CD4-positive, alpha-beta T cell (primary cell): Measurements from ENCODE around the gene PAPSS1. TPM values are rescaled to one million over a fixed set of nuclear protein-coding genes. Genes with fewer than 3 reads are reported as not detected.

ENCODE experiments used
- ATAC-seq: fragments of 200-7000 bp; cut with Tn5 transposase; one replicate; pipeline ENCODE4 v1.10.0; 2022; ENCODE audit warnings: mild to moderate bottlenecking; ENCODE audit not compliant: poor library complexity
- CTCF ChIA-PET: fragments of 350-600 bp; sonication (Branson Sonifier 250); formaldehyde crosslinking; loops from one replicate; lab custom pipeline; 2021; ENCODE audit warnings: antibody characterized with exemption, inconsistent platforms; lab: Charles Lee
- POLR2A ChIA-PET: fragments of 350-600 bp; sonication (Branson Sonifier 250); formaldehyde crosslinking; loops from one replicate; lab custom pipeline; 2021; ENCODE audit warnings: antibody characterized with exemption, inconsistent platforms; lab: Charles Lee
- DNase-seq, 14 experiments: peaks; one replicate each; pipeline ENCODE4 v3.0.0-alpha.2; 2013 to 2020; ENCODE audit warnings: mixed read lengths in 2 of 14
- H3K27ac ChIP-seq, 2 donors: one replicate each; pipeline versions ENCODE4 v1.5.1 to v1.7.0; 2013; ENCODE audit warnings: low read length in 2 of 2, low read depth in 1 of 2, mild to moderate bottlenecking in 1 of 2
- H3K27me3 ChIP-seq, 2 experiments: 1 replicate in 1 of 2; 2 replicates in 1 of 2; pipeline versions ENCODE4 v1.6.1 to v1.7.0; 2013; ENCODE audit warnings: low read length in 2 of 2, control low read depth in 1 of 2, mild to moderate bottlenecking in 1 of 2, moderate library complexity in 1 of 2; ENCODE audit not compliant: insufficient read depth in 2 of 2, control insufficient read depth in 1 of 2
- H3K36me3 ChIP-seq: one replicate; pipeline ENCODE4 v1.6.1; 2013; ENCODE audit warnings: low read length, control low read depth; ENCODE audit not compliant: insufficient read depth
- H3K4me1 ChIP-seq: one replicate; pipeline ENCODE4 v1.6.1; 2013; ENCODE audit warnings: low read length, control low read depth; ENCODE audit not compliant: insufficient read depth
- H3K4me3 ChIP-seq: one replicate; pipeline ENCODE4 v1.5.1; 2013; ENCODE audit warnings: mild to moderate bottlenecking, low read length, moderate library complexity
- H3K9me3 ChIP-seq, 2 experiments: 1 replicate in 1 of 2; 2 replicates in 1 of 2; pipeline versions ENCODE4 v1.6.1 to v1.7.0; 2013; ENCODE audit warnings: low read length in 2 of 2, mild to moderate bottlenecking in 2 of 2, control low read depth in 1 of 2, moderate library complexity in 1 of 2; ENCODE audit not compliant: control insufficient read depth in 1 of 2, insufficient read depth in 1 of 2
- H3K27ac Mint-ChIP-seq: one replicate; pipeline ENCODE4 v1.8.0; 2020; ENCODE audit warnings: mixed read lengths
- H3K27me3 Mint-ChIP-seq: one replicate; pipeline ENCODE4 v1.8.0; 2021; ENCODE audit warnings: mixed read lengths
- H3K36me3 Mint-ChIP-seq: one replicate; pipeline ENCODE4 v1.8.0; 2021; ENCODE audit warnings: low read depth, mixed read lengths
- H3K4me1 Mint-ChIP-seq: one replicate; pipeline ENCODE4 v1.8.0; 2021; ENCODE audit warnings: low read depth, mixed read lengths
- H3K4me3 Mint-ChIP-seq: one replicate; pipeline ENCODE4 v1.8.0; 2020; ENCODE audit warnings: mild to moderate bottlenecking, mixed read lengths
- H3K9me3 Mint-ChIP-seq: one replicate; pipeline ENCODE4 v1.8.0; 2020; ENCODE audit warnings: mixed read lengths
- intact Hi-C, 2 experiments: fragments of 100-400 bp; cut with DNase I in 1 of 2; cut with micrococcal nuclease in 1 of 2; formaldehyde crosslinking; loops; one replicate each; pipeline versions ENCODE4 v1.15.1 to v1.9.0; 2023 to 2025; cut with DNase I, micrococcal nuclease
- total RNA-seq, 174 experiments: library from RNA in 2 of 174; stranded (reverse) in 2 of 174; gene quantifications; one replicate each; pipeline ENCODE4 v1.2.3 and lab custom pipeline; 2021 to 2026
- TF ChIP-seq, protein P1 (sequence below): fragments of 200-600 bp; IDR thresholded peaks from one replicate; pipeline ENCODE4 v1.8.0; 2022; ENCODE audit warnings: antibody characterized with exemption, mild to moderate bottlenecking

PAPSS1 gene
- total RNA-seq, 2 experiments from 2014 or later, result 5.6 to 6.6 TPM

DNA sequence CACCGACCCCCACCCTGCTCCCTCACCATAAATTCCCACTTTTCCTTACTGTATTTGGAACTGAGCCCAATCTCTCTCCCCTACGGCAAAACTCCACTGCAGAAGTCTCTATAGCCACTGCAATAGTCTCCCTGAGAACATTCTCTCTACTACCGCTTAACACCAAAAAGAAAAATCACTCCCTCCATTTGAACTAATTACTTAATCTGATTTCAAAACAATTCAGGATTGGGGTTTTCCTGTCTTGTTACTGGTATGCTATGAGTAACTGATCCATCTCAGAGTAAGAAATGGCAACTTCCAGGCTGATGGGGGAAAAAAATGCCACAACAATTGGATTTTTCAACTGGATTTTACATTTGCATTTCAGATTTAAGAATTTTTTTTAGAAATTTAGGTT is 5.8 kb downstream of the PAPSS1 start:
- H3K9me3 ChIP-seq, result no peaks in the 10 kb centered on the region
- H3K4me3 ChIP-seq, result no peak overlapping the region
- H3K27me3 ChIP-seq, result no peaks in the 10 kb centered on the region
- H3K9me3 Mint-ChIP-seq, result no peaks in the 10 kb centered on the region
- H3K36me3 ChIP-seq, result no peaks in the 10 kb centered on the region
- ATAC-seq, result no peak
- H3K27ac Mint-ChIP-seq, result no peak overlapping the region
- peaks cover 20% of the 10 kb centered on the region for H3K36me3 Mint-ChIP-seq
- H3K4me1 ChIP-seq, result peaks cover 13% of the 10 kb centered on the region
- no peaks in the 10 kb centered on the region for H3K27me3 Mint-ChIP-seq
- no peak overlapping the region for H3K27ac ChIP-seq
- TF ChIP-seq, protein P1, sequence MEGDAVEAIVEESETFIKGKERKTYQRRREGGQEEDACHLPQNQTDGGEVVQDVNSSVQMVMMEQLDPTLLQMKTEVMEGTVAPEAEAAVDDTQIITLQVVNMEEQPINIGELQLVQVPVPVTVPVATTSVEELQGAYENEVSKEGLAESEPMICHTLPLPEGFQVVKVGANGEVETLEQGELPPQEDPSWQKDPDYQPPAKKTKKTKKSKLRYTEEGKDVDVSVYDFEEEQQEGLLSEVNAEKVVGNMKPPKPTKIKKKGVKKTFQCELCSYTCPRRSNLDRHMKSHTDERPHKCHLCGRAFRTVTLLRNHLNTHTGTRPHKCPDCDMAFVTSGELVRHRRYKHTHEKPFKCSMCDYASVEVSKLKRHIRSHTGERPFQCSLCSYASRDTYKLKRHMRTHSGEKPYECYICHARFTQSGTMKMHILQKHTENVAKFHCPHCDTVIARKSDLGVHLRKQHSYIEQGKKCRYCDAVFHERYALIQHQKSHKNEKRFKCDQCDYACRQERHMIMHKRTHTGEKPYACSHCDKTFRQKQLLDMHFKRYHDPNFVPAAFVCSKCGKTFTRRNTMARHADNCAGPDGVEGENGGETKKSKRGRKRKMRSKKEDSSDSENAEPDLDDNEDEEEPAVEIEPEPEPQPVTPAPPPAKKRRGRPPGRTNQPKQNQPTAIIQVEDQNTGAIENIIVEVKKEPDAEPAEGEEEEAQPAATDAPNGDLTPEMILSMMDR, result no peak
- no peak for DNase-seq
- CTCF ChIA-PET, result no interaction called here
- POLR2A ChIA-PET, result no interaction called here
- H3K4me3 Mint-ChIP-seq, result no peak overlapping the region
- intact Hi-C loops, result no loop called here
- peaks cover 17% of the 10 kb centered on the region for H3K4me1 Mint-ChIP-seq

DNA sequence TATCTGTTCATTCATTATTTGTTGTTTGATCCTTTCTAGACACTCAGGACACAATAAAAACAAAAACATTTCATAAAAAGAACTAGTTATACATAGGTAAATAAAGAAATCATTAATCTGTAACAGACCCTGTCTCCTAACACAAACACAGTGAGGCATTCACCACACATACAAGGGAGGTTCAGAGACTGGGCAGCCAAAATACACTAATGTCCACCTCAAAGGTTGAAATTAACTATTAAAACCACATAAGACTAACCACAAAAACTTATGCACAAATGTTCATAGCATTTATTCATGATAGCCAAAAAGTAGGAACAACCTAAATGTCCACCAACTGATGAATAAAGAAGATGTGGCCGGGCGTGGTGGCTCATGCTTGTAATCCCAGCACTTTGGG is 7.8 kb downstream of the PAPSS1 start:
- Histone ChIP-seq H3K4me1 (peaks cover 5% of the 10 kb centered on the region), H3K9me3 (peaks cover under 1 to 2% of the 10 kb centered on the region in 2 experiments), H3K4me3 (no peak overlapping the region), H3K27me3 (no peaks in the 10 kb centered on the region), H3K36me3 (no peaks in the 10 kb centered on the region), H3K27ac (no peak overlapping the region)
- intact Hi-C loops, result no loop called here
- CTCF ChIA-PET, result no interaction called here
- H3K4me1 Mint-ChIP-seq, result no peaks in the 10 kb centered on the region
- ATAC-seq, result no peak
- peaks cover 34% of the 10 kb centered on the region for H3K36me3 Mint-ChIP-seq
- no peak for DNase-seq
- POLR2A ChIA-PET, result no interaction called here
- no peak overlapping the region for H3K4me3 Mint-ChIP-seq
- H3K27me3 Mint-ChIP-seq, result no peaks in the 10 kb centered on the region
- TF ChIP-seq, protein P1, result no peak
- H3K27ac Mint-ChIP-seq, result no peak overlapping the region
- peaks cover 2% of the 10 kb centered on the region for H3K9me3 Mint-ChIP-seq

DNA sequence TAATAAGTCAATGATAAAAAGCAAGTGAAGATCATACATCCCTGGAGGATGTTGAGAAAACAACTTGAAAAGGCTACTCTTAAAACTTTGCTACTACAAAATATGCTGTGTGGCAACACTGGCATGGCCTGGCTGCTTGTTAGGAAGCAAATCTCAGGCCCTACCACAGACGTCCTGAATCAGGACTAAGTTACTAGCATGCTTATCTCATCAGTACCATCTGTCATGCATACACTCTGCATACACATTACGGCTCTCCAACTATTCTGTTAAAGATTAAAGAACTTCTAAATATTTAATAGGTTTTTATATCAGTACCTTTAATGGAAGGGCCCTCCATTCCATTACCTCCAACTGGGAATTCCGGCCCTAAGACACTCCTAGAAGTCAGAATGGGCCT is 8.2 kb downstream of the PAPSS1 start:
- CTCF ChIA-PET, result no interaction called here
- Histone ChIP-seq H3K4me1 (peaks cover 5% of the 10 kb centered on the region), H3K4me3 (no peak overlapping the region), H3K9me3 (peaks cover 4 to 6% of the 10 kb centered on the region in 2 experiments), H3K36me3 (no peaks in the 10 kb centered on the region), H3K27me3 (no peaks in the 10 kb centered on the region), H3K27ac (no peak overlapping the region)
- Mint-ChIP-seq H3K27me3 (no peaks in the 10 kb centered on the region), H3K36me3 (peaks cover 34% of the 10 kb centered on the region), H3K4me3 (no peak overlapping the region), H3K4me1 (no peaks in the 10 kb centered on the region), H3K27ac (no peak overlapping the region), H3K9me3 (peaks cover 2% of the 10 kb centered on the region)
- POLR2A ChIA-PET, result no interaction called here
- intact Hi-C loops, result no loop called here
- ATAC-seq, result no peak
- TF ChIP-seq, protein P1, result no peak
- no peak for DNase-seq
